MG63 (cell line): Measurements from ENCODE around the gene ALAS1. TPM values are rescaled to one million over a fixed set of nuclear protein-coding genes. Genes with fewer than 3 reads are reported as not detected.

Experiments used
- DNase-seq: peaks from one replicate; pipeline ENCODE4 v3.0.0-alpha.2; 2020
- H3K27me3 ChIP-seq: fragments of 250-450 bp; sonication (Bioruptor Pico); 2 replicates; pipeline ENCODE4 v1.5.1; 2020; ENCODE audit warnings: mild to moderate bottlenecking, moderate library complexity
- H3K36me3 ChIP-seq: fragments of 250-450 bp; sonication (Bioruptor Pico); 2 replicates; pipeline ENCODE4 v1.5.1; 2020; ENCODE audit warnings: mild to moderate bottlenecking, moderate library complexity
- H3K4me3 ChIP-seq: fragments of 250-450 bp; sonication (Bioruptor Pico); 2 replicates; pipeline ENCODE4 v1.5.1; 2020; ENCODE audit warnings: mild to moderate bottlenecking, moderate library complexity
- H3K9me3 ChIP-seq: fragments of 250-450 bp; sonication (Bioruptor Pico); 2 replicates; pipeline ENCODE4 v1.5.1; 2020; ENCODE audit warnings: mild to moderate bottlenecking, moderate library complexity
- total RNA-seq: library from RNA; depleted of rRNA; stranded (reverse); fragments of >200 nt; shearing (Covaris generic); gene quantifications from 2 replicates; pipeline ENCODE4 v1.2.3, GENCODE V29; 2014; ENCODE audit warnings: low replicate concordance

Gene ALAS1
- total RNA-seq, 1 experiment from 2014 or later = 34.0 TPM

- Histone ChIP-seq H3K4me3 (no peak overlapping the region), H3K9me3 (no peaks in the 10 kb centered on the region), H3K27me3 (no peaks in the 10 kb centered on the region), H3K36me3 (peaks cover 9% of the 10 kb centered on the region; the same call in 1 of the 2 replicates)
- DNase-seq = no peak
These were observed 48.9 kb downstream of the ALAS1 start for GRCh38 chr3:52246728-52247408.

GRCh38 chr3:52247409-52248164, 49.6 kb downstream of the ALAS1 start:
- no peak for DNase-seq

GRCh38 chr3:52248165-52248541, 50.2 kb downstream of the ALAS1 start:
- no peaks in the 10 kb centered on the region for H3K27me3 ChIP-seq
- H3K9me3 ChIP-seq = no peaks in the 10 kb centered on the region
- no peak for DNase-seq
- H3K36me3 ChIP-seq = peaks cover 9% of the 10 kb centered on the region
- H3K4me3 ChIP-seq = no peak overlapping the region

More at GRCh38 chr3:52247409-52248164, 49.6 kb downstream of the ALAS1 start:
- Histone ChIP-seq H3K4me3 (no peak overlapping the region), H3K27me3 (no peaks in the 10 kb centered on the region), H3K36me3 (peaks cover 9% of the 10 kb centered on the region), H3K9me3 (no peaks in the 10 kb centered on the region)

GRCh38 chr3:52248816-52249547, 51.0 kb downstream of the ALAS1 start:
- no peak for DNase-seq
- H3K27me3 ChIP-seq = no peaks in the 10 kb centered on the region
- peaks cover 14% of the 10 kb centered on the region for H3K36me3 ChIP-seq
- no peak overlapping the region for H3K4me3 ChIP-seq
- H3K9me3 ChIP-seq = no peaks in the 10 kb centered on the region

GRCh38 chr3:52249683-52250082, 51.7 kb downstream of the ALAS1 start:
- Histone ChIP-seq H3K4me3 (no peak overlapping the region), H3K9me3 (no peaks in the 10 kb centered on the region), H3K27me3 (no peaks in the 10 kb centered on the region), H3K36me3 (peaks cover 16% of the 10 kb centered on the region)
- DNase-seq = no peak

- H3K36me3 ChIP-seq = peaks cover 16% of the 10 kb centered on the region
- no peak for DNase-seq
- H3K4me3 ChIP-seq = no peak overlapping the region
- no peaks in the 10 kb centered on the region for H3K9me3 ChIP-seq
- no peaks in the 10 kb centered on the region for H3K27me3 ChIP-seq
These were observed 52.2 kb downstream of the ALAS1 start for GRCh38 chr3:52250122-52250521.

- no peak for DNase-seq
- H3K4me3 ChIP-seq = no peak overlapping the region
- no peaks in the 10 kb centered on the region for H3K27me3 ChIP-seq
- peaks cover 44% of the 10 kb centered on the region for H3K36me3 ChIP-seq
- H3K9me3 ChIP-seq = no peaks in the 10 kb centered on the region
These were observed 55.6 kb downstream of the ALAS1 start for GRCh38 chr3:52253314-52254304.

GRCh38 chr3:52254608-52255007, 56.6 kb downstream of the ALAS1 start:
- H3K9me3 ChIP-seq = no peaks in the 10 kb centered on the region
- H3K27me3 ChIP-seq = no peaks in the 10 kb centered on the region
- H3K4me3 ChIP-seq = no peak overlapping the region
- peaks cover 49% of the 10 kb centered on the region for H3K36me3 ChIP-seq
- no peak for DNase-seq

GRCh38 chr3:52256159-52256558, 58.2 kb downstream of the ALAS1 start:
- Histone ChIP-seq H3K36me3 (peaks cover 64% of the 10 kb centered on the region), H3K4me3 (no peak overlapping the region), H3K27me3 (no peaks in the 10 kb centered on the region), H3K9me3 (no peaks in the 10 kb centered on the region)
- DNase-seq = no peak

- Histone ChIP-seq H3K9me3 (no peaks in the 10 kb centered on the region), H3K4me3 (no peak overlapping the region), H3K36me3 (peaks cover 67% of the 10 kb centered on the region), H3K27me3 (no peaks in the 10 kb centered on the region)
- DNase-seq = no peak
These were observed 58.7 kb downstream of the ALAS1 start for GRCh38 chr3:52256622-52257021.

- no peaks in the 10 kb centered on the region for H3K27me3 ChIP-seq
- no peak overlapping the region for H3K4me3 ChIP-seq
- H3K9me3 ChIP-seq = no peaks in the 10 kb centered on the region
- DNase-seq = no peak
- H3K36me3 ChIP-seq = peaks cover 76% of the 10 kb centered on the region
These were observed 60.0 kb downstream of the ALAS1 start for GRCh38 chr3:52257911-52258310.

- Histone ChIP-seq H3K27me3 (no peaks in the 10 kb centered on the region), H3K9me3 (no peaks in the 10 kb centered on the region), H3K36me3 (peaks cover 77% of the 10 kb centered on the region), H3K4me3 (no peak overlapping the region)
- DNase-seq = no peak
These were observed 61.1 kb downstream of the ALAS1 start for GRCh38 chr3:52259035-52259434.

GRCh38 chr3:52259448-52259847, 61.5 kb downstream of the ALAS1 start:
- no peak for DNase-seq
- Histone ChIP-seq H3K4me3 (no peak overlapping the region), H3K9me3 (no peaks in the 10 kb centered on the region), H3K27me3 (no peaks in the 10 kb centered on the region), H3K36me3 (peaks cover 81% of the 10 kb centered on the region)

GRCh38 chr3:52262447-52262846, 64.5 kb downstream of the ALAS1 start:
- peaks cover 79% of the 10 kb centered on the region for H3K36me3 ChIP-seq

More at GRCh38 chr3:52262447-52262846, 64.5 kb downstream of the ALAS1 start:
- no peak for DNase-seq
- Histone ChIP-seq H3K9me3 (no peaks in the 10 kb centered on the region), H3K27me3 (no peaks in the 10 kb centered on the region), H3K4me3 (no peak overlapping the region)
